Stimulated activated CD8-positive, alpha-beta memory T cell treated with anti-CD3 and anti-CD28 coated beads, Interleukin-2, amount 100 ng/mL, for 1 hour (primary cell): ENCODE results near the gene EFCAB11.
"Not testable (repeated sequence)": the region's sequence is repeated elsewhere in the genome, so short reads cannot be mapped to it uniquely, and the experiment has no call there.

Source experiments
- DNase-seq, 2 donors: peaks; one replicate each; pipeline ENCODE4 v3.0.0-alpha.2; 2020; ENCODE audit warnings: low read depth in 2 of 2

The EFCAB11 gene

DNA sequence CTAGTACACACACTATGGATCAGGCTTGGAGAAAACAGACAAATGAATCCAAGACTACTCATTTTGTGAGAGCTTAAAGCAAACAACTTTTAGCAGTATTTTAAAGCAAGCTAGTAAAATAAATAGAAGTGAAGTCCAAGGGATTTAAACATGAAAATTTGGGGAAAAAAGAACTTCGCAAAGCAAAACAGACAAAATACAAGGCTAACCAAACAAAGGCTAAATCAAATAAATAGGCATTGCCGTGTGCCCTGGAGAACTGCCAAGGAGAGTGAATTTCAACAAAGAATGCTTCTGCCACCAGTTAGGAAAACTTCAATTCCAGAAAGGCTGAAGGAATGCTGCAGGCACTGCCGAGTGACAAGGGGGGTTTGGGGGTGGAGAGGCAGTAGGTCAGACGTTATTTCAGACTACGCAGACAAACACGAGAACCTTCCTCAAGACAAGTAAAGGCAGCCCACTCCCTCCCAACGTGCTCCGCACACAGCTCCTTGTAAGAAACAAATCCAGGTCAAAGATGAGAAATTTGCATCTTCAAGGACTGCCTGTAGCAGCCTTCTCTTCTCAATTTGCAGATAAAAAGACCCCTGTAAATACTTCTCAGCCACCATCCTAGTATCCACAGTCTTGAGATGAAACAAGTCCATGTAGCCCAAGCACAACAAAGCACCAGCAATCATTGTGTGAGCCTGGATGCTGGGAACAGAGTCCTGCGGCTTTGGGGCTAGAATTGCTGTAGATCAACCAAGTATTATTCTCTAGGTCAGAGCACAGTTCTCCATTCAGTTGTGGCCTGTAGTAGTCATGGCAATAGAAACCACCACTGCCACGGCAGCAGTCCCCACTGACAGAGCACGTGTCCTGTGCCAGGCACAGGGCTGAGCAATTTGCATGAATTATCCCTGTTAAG is 43.3 kb downstream of the EFCAB11 start:
- no peak for DNase-seq

DNA sequence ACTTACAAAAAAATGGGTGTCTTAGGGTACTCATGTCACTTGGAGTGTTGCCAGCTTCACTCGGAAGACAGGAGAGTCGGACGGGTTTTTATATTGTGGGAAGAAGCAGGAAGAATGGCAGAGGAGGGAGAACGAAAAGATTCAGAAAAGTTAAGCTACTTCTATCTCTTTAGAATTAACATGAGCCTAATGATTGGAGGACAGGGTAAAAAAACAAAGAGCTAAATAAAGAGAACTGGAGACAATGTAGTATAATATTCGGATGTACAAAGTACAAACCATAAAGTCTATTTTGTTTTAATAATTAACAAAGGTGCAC is 43.9 kb downstream of the EFCAB11 start:
- no peak for DNase-seq

GRCh38 chr14:89909586-89909985 is 44.9 kb downstream of the EFCAB11 start:
- no peak for DNase-seq

DNA sequence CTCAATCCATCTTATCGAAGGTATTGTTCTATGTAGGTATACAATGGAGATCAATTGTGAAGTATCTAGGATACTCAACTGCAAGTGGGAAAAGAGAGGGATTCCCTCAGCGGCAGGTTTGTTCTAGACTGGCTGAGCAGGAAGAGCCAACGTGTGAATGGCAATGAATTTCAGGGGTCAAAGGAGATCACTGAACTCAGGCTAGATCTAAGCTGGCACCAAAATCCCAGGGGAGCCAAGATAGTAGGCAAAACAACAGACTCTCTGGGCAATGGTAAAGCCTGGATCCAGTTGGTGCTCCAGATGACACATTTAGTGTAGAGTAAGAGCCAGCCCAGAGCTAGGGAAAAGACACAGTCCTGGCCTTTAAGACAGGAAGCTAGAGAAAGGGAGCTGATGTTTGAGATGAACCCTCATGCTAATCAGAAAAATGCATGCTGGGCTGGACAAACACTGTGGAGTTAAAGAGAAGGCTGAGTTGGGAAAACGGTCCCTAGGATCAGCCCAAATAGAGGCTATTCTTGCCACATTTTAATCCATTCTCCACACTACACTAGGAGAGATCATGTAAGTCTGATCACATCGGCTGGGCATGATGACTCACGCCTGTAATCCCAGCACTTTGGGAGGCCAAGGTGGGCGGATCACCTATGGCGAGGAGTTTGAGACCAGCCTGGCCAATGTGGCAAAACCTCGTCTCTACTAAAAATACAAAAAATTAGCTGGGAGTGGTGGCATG is 45.6 kb downstream of the EFCAB11 start:
- DNase-seq = no peak

GRCh38 chr14:89907655-89908054 is 46.9 kb downstream of the EFCAB11 start:
- no peak for DNase-seq

- no peak for DNase-seq
Observed at GRCh38 chr14:89906000-89906399, 48.5 kb downstream of the EFCAB11 start.

GRCh38 chr14:89903340-89903952 is 51.1 kb downstream of the EFCAB11 start:
- DNase-seq = no peak

- no peak for DNase-seq
Observed at GRCh38 chr14:89902881-89903280, 51.6 kb downstream of the EFCAB11 start.

DNA sequence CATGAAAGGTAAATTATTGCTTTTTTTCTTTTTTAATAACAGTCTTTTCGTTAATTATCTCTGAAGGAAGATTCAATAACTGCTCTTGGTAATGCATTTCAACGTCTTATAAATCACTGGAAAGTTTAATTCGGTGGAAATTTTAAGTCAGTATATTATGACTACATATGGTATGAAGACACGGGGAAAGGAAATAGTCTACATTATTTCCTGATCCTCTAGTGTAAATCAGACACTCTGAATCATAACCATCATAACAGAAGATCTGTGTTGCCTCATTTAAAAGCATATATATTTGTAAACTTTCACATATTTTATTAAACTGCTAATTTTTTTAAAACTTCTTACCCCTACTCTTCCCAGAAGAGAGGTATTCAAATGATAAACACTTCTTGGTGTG is 53.7 kb downstream of the EFCAB11 start:
- no peak for DNase-seq

- no peak for DNase-seq
Observed at GRCh38 chr14:89899917-89900663, 54.4 kb downstream of the EFCAB11 start.

GRCh38 chr14:89899291-89899690 is 55.2 kb downstream of the EFCAB11 start:
- DNase-seq = no peak

DNA sequence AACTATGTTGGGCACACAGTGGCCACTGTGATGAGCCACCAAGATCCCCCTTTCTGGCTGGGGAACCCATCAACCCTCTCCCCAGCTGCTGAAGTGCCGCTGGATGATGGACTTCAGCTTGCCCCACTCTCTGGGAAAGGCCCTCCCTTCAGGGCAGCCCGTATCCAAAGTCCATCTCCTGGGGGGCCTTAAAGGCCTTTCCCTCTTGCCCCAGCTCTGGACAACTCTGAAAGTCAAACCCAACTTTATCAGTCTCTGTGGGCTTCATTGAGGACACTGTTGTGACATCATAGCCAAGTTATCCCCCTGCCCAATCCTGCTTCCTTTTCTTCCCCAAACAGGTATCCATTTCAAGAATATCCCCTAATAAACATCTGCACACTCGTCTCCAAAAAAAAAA is 61.1 kb downstream of the EFCAB11 start:
- not testable (repeated sequence) for DNase-seq

DNA sequence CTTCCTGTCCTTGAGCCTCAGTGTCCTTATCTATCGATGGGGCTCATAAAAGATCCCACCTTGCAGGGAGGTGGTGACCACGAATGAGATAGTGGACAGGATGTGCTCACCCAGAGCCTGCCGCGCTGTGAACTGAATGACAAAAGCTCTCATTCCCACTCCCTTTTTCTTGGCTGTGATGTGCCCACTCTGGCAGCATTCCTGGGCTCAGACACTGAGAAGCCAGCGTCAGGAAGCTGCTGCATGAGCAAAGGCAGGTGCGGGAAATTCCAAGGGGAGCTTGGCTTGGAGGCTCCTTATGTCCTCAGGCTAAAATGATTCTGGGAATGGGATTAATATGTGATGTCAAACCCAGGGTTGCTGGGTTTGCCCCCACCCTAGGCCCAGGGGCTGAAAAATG is 61.6 kb downstream of the EFCAB11 start:
- DNase-seq = no peak

DNA sequence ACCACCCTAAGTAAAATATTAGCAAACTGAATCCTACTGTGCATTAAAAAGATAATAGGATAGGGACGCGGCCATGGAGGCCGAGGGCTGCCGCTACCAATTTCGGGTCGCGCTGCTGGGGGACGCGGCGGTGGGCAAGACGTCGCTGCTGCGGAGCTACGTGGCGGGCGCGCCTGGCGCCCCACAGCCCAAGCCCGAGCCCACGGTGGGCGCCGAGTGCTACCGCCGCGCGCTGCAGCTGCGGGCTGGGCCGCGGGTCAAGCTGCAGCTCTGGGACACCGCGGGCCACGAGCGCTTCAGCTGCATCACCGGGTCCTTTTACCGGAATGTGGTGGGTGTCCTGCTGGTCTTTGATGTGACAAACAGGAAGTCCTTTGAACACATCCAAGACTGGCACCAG is 62.8 kb downstream of the EFCAB11 start:
- not testable (repeated sequence) for DNase-seq

GRCh38 chr14:89891055-89891454 is 63.5 kb downstream of the EFCAB11 start:
- DNase-seq = no peak

GRCh38 chr14:89890589-89890988 is 63.9 kb downstream of the EFCAB11 start:
- no peak for DNase-seq

DNA sequence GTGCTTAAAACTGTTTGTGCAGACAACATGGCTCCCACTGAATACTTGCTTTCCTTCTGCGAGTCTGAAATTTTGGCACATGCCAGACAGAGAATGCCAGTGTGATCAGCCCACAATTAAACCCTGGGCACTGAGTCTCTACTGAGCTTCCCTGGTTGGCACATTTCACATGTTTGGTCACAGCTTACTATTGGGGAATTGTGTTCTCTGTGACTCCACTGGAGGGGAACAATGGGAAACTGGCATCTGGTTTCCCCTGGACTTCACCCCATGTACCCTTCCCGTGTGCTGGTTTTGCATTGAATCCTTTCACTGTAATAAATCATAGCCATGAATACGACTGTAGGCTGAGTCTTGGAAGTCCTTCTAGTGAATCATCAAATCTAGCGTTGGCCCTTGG is 64.9 kb downstream of the EFCAB11 start:
- DNase-seq = no peak

GRCh38 chr14:89884761-89885160 is 69.8 kb downstream of the EFCAB11 start:
- no peak for DNase-seq

- DNase-seq = no peak
Observed at GRCh38 chr14:89881839-89882238, 72.7 kb downstream of the EFCAB11 start.

GRCh38 chr14:89874091-89874490 is 80.4 kb downstream of the EFCAB11 start:
- DNase-seq = not testable (repeated sequence)

DNA sequence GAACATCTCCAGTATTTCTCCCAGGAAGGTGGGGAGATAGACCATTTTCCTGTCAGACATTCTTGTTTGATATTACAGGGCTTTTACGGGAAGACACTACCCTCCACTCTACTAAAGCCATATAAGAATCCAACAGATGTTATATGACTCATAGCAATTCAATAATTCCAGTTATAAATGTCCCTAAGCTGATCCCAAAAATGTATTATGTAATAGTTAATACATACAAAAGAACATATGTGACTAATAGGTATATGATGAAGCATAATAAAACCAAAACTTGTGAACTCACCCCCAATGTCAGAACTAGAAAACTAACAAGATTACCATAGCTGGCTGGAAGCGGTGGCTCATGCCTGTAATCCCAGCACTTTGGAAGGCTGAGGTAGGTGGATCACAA is 84.2 kb downstream of the EFCAB11 start:
- no peak for DNase-seq

- DNase-seq = no peak
Observed at GRCh38 chr14:89869606-89870005, 84.9 kb downstream of the EFCAB11 start.
